Measurements from ENCODE around the gene NXPH3.

The NXPH3 gene

GRCh38 chr17:49616086-49616485 lies 40.4 kb downstream of the NXPH3 start:
- in situ Hi-C loops (cut with HindIII; ENCODE audit: low pct_unique_long_range_greater_than_20kb, low sequenced_read_pairs): no loop called here
- peak in 1 of 2 experiments; percentile 49 for DNase-seq (ENCODE audit: low read depth in 1 of 2, low spot score in 1 of 2)
- TF ChIP-seq JUND (IDR thresholded peaks at IDR 0.05; ENCODE audit: low read depth): no peak

GRCh38 chr17:49616601-49617131 lies 41.0 kb downstream of the NXPH3 start:
- in situ Hi-C loops (cut with HindIII; ENCODE audit: low pct_unique_long_range_greater_than_20kb, low sequenced_read_pairs): no loop called here
- DNase-seq (ENCODE audit: low read depth in 1 of 2, low spot score in 1 of 2): peak in 1 of 2 experiments; percentile 76
- no peak for TF ChIP-seq JUND (IDR thresholded peaks at IDR 0.05; ENCODE audit: low read depth)

GRCh38 chr17:49618028-49618611 lies 42.4 kb downstream of the NXPH3 start:
- peak in 1 of 2 experiments; percentile 41 for DNase-seq (ENCODE audit: low read depth in 1 of 2, low spot score in 1 of 2)
- in situ Hi-C loops (cut with HindIII; ENCODE audit: low pct_unique_long_range_greater_than_20kb, low sequenced_read_pairs): no loop called here

GRCh38 chr17:49621420-49621819 lies 45.7 kb downstream of the NXPH3 start:
- DNase-seq (ENCODE audit: low read depth in 1 of 2, low spot score in 1 of 2): no peak
- in situ Hi-C loops (cut with HindIII; ENCODE audit: low pct_unique_long_range_greater_than_20kb, low sequenced_read_pairs): no loop called here
- no peak for TF ChIP-seq JUND (IDR thresholded peaks at IDR 0.05; ENCODE audit: low read depth)

More at GRCh38 chr17:49618028-49618611, 42.4 kb downstream of the NXPH3 start:
- no peak for TF ChIP-seq JUND (IDR thresholded peaks at IDR 0.05; ENCODE audit: low read depth)

- TF ChIP-seq JUND (IDR thresholded peaks at IDR 0.05; ENCODE audit: low read depth): no peak
- DNase-seq (ENCODE audit: low read depth in 1 of 2, low spot score in 1 of 2): no peak
- in situ Hi-C loops (cut with HindIII; ENCODE audit: low pct_unique_long_range_greater_than_20kb, low sequenced_read_pairs): no loop called here
Observed at GRCh38 chr17:49621946-49622529, 46.4 kb downstream of the NXPH3 start.

GRCh38 chr17:49624896-49625295 lies 49.2 kb downstream of the NXPH3 start:
- in situ Hi-C loops (cut with HindIII; ENCODE audit: low pct_unique_long_range_greater_than_20kb, low sequenced_read_pairs): no loop called here
- TF ChIP-seq JUND (IDR thresholded peaks at IDR 0.05; ENCODE audit: low read depth): no peak

GRCh38 chr17:49629447-49629846 lies 53.8 kb downstream of the NXPH3 start:
- in situ Hi-C loops (cut with HindIII; ENCODE audit: low pct_unique_long_range_greater_than_20kb, low sequenced_read_pairs): no loop called here

More at GRCh38 chr17:49624896-49625295, 49.2 kb downstream of the NXPH3 start:
- no peak for DNase-seq (ENCODE audit: low read depth in 1 of 2, low spot score in 1 of 2)

GRCh38 chr17:49630113-49630900 lies 54.6 kb downstream of the NXPH3 start:
- in situ Hi-C loops (cut with HindIII; ENCODE audit: low pct_unique_long_range_greater_than_20kb, low sequenced_read_pairs): no loop called here
- DNase-seq (ENCODE audit: low read depth in 1 of 2, low spot score in 1 of 2): peak in 1 of 2 experiments; percentile 72
- TF ChIP-seq JUND (IDR thresholded peaks at IDR 0.05; ENCODE audit: low read depth): no peak

More at GRCh38 chr17:49629447-49629846, 53.8 kb downstream of the NXPH3 start:
- TF ChIP-seq JUND (IDR thresholded peaks at IDR 0.05; ENCODE audit: low read depth): no peak
- DNase-seq (ENCODE audit: low read depth in 1 of 2, low spot score in 1 of 2): no peak

- in situ Hi-C loops (cut with HindIII; ENCODE audit: low pct_unique_long_range_greater_than_20kb, low sequenced_read_pairs): no loop called here
- DNase-seq (ENCODE audit: low read depth in 1 of 2, low spot score in 1 of 2): no peak
- TF ChIP-seq JUND (IDR thresholded peaks at IDR 0.05; ENCODE audit: low read depth): no peak
Observed at GRCh38 chr17:49631496-49631895, 55.8 kb downstream of the NXPH3 start.

Data from T47D (cell line).